GM12874 (cell line): ENCODE measurements around the gene MAML2.

ENCODE experiments used
- TF ChIP-seq, protein P1 (sequence below): IDR thresholded peaks from 2 replicates; pipeline ENCODE4 v1.5.1; 2011; ENCODE audit warnings: low read depth, mild to moderate bottlenecking, control low read depth, low read length, moderate library complexity; ENCODE audit not compliant: insufficient read depth

MAML2 gene

DNA sequence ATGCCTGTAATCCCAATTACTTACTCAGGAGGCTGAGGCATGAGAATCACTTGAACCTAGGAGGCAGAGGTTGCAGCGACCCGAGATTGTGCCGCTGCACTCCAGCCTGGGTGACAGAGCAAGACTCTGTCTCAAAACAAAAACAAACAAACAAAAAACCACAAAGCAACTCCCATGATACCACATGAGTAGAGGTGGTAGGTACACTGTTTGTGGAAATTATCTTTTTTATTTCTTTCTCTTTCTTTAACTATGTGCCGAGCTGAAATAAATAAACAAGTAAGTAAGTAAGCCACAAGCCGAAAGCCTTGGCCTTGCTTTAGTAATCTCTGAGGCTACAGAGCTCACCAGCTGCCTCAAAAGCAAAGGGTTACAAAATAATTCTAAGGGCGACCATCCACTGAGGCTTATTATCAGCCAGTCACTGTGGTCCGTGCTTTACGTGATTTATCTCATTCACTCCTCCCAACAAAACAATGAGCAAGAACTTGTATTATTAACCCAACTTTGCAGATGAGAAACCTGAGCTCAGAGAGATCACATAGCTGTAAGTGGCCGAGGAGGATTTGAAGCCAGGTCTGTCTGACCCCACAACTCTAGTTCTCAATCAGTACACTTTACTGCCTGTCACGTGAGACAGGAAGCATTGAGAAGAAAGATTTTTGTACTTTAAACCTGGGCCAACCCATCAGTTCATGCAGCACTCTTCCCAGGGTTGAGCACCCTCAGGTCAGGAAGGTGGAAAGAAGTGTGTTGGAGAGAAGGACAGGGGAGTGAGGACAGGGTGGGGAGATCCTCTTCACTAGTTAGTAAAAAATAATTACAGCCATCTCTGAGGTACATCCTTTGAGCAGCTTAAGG lies 349.3 kb downstream of the MAML2 start:
- TF ChIP-seq, protein P1, sequence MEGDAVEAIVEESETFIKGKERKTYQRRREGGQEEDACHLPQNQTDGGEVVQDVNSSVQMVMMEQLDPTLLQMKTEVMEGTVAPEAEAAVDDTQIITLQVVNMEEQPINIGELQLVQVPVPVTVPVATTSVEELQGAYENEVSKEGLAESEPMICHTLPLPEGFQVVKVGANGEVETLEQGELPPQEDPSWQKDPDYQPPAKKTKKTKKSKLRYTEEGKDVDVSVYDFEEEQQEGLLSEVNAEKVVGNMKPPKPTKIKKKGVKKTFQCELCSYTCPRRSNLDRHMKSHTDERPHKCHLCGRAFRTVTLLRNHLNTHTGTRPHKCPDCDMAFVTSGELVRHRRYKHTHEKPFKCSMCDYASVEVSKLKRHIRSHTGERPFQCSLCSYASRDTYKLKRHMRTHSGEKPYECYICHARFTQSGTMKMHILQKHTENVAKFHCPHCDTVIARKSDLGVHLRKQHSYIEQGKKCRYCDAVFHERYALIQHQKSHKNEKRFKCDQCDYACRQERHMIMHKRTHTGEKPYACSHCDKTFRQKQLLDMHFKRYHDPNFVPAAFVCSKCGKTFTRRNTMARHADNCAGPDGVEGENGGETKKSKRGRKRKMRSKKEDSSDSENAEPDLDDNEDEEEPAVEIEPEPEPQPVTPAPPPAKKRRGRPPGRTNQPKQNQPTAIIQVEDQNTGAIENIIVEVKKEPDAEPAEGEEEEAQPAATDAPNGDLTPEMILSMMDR = no peak

DNA sequence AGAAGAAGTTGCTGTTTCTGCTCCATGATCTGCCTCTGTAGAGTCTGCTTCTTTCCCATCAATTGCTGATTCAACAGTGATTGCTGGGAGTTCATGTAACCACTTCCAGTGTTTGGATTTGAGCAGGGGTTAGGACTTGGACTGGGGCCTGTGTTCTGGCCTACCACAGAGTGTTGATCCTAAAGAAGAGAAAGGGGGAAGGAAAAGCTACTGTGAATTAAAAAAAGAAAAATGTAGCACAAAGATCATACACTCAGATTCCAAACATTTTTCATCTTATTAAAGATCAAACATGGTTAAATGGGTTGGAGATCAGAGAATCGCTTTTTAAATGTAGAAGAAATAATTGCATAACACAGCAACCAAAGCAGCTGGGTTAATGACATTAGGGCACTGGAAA lies 351.4 kb downstream of the MAML2 start:
- TF ChIP-seq, protein P1 = no peak

DNA sequence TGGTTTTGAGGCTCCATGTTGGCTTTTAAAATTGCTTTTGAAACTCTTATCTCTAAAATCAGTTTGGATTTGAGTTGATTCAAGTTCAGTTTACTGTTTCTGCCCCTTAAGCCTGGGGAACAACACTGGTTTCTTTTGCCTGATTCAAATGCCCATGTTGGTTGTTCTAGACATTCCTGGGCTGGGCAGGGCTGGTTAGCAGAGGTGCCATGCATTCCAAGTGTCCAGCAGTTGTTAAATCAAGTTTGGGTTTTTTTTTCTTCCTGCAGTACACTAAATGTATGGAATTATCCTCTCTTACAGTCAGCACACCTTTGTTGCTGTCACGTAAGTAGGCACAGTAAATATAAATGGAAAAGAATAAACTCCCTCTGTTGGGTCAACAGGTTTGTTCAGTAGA lies 351.9 kb downstream of the MAML2 start:
- TF ChIP-seq, protein P1 = no peak

DNA sequence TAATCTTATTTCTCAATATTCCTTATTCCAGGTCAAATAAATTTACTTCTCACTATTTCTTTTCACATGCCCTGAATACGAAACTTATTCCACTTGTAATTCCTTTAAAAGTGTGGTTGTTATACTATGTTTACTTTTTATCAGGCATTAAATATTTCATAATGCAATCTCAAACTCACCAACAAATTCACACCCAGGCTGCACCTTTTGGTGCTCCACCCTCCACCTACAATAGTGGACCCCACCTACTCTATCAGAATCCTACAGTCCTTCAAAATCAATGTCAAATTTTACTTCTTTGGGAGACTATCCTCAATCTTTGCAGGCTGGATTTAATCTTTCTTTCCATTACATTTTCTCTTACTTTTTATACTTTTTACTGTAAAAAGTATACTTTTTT lies 353.2 kb downstream of the MAML2 start:
- TF ChIP-seq, protein P1 = no peak

DNA sequence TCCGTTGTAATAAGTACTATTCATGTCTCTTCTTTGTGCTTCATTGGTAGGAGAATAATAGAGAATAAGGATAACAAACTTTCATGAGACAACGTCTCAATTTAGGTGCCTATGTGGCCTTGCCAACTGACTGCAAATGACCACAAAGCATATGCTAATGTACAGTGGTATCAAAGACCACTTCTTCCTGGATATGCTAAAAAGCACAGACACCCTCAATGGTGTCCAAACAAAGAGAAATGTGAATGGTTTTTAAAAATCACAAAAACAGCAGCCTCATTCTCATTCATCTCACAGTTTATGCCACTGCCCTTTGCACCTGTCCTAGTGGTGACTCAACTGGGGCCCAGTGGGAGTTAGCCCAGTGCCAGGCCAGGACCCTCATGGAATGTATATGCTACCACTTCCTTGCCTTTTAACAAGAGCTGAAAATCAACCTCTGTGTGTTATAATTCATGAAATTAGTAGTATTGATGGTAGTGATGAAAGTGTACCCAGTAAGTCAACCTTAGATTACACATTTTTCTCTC lies 353.9 kb downstream of the MAML2 start:
- TF ChIP-seq, protein P1 = no peak

DNA sequence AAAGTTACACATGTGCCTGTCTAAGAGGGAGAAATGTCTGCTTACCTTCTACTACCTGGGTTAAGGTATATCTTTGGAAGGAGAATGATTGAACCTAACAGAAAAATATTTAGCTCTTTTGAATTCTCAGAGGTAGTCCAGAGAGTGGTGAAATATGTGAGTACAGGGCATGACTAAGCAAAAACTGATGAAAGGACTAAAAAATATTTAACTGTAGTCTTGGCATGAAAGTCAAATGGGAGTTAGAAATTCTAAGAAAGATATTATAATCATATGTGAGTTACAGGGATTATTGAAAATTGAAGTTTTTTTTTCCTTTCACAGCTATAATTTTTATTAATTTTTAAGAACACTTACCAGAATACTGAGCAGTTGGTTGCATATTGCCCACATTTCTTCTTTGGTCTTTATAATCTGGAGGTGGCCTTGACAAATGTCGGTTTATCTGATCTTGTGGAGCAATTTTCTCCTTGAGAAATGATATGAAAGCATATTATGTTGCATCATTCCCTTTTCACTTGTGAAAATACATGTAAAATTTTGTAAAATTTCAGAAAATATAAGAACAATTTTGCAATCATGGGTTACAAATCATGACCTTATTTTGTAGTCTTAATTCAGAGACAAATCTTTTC lies 357.7 kb downstream of the MAML2 start:
- TF ChIP-seq, protein P1 = no peak

DNA sequence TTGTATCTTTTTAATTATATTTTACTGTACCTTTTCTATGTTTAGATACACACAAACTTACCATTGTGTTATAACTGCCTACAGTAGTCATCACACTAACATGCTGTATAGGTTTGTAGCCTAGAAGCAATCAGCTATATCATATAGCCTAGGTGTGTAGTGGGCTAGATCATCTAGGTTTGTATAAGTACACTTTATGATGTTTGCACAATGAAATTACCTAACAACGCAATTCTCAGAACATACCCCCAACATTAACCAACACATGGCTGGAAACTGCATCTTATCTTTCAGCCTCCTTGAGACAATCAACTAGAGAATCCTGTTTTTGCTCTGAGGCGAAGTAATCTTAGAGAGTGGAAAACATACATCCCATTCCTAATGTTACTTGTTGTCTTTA lies 358.9 kb downstream of the MAML2 start:
- TF ChIP-seq, protein P1 = no peak
